Activated naive CD4-positive, alpha-beta T cell treated with anti-CD3 and anti-CD28 coated beads, Interleukin-2, amount 50 U/mL, for 16 hours (primary cell): ENCODE results near the gene CCDC146.
"Not testable (repeated sequence)": the region's sequence is repeated elsewhere in the genome, so short reads cannot be mapped to it uniquely, and the experiment has no call there.

ENCODE experiments used
- DNase-seq: peaks from one replicate; pipeline ENCODE4 v3.0.0-alpha.2; 2020

Gene CCDC146

DNA sequence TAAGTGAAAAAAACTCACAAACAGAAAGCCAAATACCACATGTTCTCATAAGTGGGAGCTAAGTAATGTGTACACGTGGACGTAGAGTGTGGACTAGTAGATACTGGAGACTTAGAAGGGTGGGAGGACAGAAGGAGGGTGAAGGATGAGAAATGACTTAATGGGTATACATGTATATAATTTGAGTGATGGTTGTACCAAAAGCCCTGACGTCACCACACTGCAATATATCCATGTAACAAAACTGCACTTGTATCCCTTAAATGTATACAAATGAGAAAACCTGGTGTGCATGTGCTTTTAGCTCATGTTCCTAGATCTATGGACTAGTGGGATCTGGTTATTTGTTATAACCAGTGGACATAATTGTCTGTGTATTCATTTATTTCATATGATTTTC, 125.7 kb downstream of the CCDC146 start:
- no peak for DNase-seq

DNA sequence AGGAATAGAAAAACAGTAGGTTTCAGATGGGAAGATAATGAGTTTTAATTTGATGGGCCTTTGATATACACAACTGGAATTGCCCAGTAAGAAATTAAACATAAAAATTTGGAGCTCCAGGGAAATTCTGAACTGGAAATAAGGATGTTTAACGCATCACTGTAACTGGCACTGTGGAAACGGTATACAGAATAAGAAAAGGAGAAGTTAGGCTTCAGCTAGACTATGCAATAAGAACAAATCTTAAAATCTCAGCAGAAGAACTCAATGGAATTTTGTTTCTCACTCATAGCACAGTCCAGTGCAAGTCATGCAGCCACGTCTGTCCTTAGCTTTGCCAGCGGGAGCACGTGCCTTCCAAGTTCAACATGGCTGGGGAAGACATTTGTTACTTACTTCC, 130.1 kb downstream of the CCDC146 start:
- no peak for DNase-seq

DNA sequence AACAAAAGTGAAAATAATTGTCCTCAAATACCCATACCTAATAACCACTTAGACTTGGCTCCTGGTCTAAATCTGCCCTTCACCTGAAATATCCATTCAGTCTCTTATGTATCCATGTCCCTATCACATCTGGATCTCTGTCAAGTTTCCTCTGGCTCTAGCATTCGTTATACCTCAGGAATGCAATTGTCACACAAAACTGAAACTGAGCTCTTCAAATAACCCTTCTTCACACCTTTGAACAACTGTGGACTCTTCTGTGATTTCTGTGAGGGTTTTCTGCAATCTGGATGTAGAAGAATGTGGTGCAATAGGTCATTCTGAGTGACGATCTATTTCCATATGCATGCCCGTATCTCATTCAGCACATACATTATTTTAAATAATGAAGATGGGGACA, 130.7 kb downstream of the CCDC146 start:
- no peak for DNase-seq

DNA sequence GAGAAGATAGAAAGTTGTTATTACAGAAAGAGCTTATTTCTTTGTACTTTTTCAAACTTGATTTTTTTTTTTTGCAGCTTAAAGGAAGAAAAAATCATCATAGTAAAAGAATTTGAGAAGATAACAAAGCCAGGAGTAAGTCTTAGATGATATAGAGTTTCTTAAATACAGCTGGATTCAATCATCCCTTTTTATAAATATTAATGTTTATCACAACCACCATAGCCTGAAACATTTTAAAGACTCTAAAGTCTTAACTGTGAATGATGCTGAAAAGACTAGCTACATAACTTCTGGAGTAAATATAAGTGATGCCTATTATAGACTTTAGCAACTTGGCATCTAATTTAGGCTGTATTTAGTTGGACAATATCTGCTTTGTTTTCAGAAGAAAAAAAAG, 132.0 kb downstream of the CCDC146 start:
- no peak for DNase-seq

DNA sequence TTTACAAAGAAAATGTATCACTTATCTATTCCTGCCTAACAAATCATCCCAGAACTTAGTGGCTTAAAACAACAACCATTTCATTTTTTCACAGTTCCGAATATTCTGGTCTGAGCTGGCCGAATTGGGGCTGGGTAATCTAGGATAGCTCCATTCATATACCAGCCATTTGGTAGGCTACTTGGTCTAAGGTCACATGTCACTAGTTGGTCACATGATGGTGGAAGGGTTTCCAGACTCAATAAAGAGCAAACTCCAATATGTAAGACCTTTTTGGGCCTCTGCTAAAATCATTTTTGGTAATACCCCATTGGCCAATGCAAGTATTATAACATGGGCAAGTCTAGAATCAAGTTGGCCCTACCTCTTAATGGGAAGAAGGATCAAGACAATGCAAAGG, 132.5 kb downstream of the CCDC146 start:
- DNase-seq, result no peak

DNA sequence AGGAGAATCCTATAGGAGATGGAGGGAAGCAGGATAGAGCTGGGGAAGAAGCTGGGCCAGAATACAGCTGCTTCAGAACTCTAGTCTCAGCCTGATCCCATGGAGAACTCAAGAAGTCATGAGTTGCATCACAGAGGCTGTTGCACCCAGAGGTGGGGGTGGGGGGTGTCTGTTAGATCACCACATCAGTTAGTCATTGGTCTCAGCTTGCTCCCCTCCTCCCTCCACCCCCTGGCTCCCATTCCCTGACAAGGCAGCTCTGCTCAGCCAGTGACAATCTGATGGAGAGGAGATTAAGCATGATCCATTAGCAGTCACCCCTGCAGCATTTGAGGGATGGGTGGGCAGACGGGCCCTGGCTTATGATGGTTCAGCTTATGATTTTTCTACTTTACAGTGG, 135.6 kb downstream of the CCDC146 start:
- DNase-seq, result no peak

DNA sequence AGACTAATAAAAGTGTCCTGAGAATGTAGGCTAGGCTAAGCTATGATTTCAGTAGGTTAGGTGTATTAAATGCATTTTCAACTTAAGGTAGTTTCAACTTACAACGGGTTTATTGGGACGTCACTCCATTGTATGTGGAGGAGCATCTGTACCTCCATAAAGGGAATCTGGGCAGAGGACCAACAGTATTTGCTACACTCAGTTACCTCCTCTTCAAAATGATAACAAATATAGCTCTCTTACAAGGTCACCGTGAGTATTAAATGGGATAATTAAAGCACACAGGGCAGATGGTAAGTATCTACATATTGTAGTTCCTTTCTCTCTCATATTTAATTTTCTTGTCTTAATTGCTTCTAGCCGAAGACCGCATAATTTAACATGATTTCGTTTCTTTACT, 136.2 kb downstream of the CCDC146 start:
- no peak for DNase-seq

DNA sequence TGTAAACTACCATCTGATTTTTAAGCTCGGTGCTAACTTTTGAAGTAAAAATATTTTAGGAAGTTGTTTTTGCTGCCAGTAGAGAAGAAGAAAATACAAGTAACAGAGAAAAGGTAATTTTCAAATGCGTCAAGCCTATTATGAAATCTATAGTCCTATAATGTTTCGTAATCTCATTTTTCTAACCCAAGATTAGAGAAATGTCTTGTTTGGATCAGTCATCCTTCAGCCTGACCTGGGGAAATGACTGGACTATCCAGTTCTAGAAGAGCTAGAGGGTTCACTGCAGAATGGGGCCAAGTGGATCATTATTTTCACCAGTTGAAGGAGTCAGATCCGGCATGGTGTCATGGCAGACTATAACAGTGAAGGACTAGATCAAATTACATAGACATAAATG, 139.9 kb downstream of the CCDC146 start:
- no peak for DNase-seq

DNA sequence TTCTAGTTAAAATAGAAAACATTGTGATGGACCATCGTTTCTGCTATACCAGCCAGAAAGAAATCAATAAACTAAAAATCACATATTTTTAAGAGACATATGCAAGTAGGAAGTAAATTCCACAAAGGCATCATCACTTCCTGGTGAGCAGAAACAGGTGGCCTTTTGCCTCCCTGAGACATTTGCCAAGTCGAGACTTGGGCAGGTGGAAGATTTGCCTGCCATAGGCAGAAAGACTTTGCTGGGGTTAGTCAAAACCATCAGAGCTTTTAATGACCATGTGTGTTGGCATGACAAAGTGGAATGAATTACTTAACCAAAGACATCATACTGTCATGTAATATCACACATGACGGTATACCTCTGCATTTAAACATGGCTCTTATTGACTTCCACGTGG, 143.3 kb downstream of the CCDC146 start:
- no peak for DNase-seq

DNA sequence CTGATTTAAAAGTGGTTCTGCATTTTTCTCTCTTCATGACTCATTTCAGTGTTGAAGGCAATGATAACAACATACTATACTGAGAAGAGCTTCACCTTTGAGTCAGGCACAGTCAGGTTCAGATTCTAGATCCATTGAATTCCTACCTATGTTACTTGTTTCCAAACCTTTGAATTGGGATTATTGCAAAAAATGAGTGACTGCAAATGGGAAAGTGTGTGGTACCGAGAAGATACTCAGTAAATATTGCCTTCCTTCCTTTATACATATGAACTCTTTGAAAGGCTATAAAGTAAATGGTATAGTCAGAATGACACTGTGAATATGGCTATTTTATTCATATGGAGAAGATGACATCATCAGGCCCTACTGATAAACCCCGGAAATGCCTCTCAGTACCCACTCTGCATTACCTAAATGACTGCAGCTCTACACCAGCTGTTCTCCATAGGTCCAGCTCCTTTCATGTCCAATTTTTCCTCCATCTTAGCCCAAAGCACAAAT, 143.9 kb downstream of the CCDC146 start:
- no peak for DNase-seq

DNA sequence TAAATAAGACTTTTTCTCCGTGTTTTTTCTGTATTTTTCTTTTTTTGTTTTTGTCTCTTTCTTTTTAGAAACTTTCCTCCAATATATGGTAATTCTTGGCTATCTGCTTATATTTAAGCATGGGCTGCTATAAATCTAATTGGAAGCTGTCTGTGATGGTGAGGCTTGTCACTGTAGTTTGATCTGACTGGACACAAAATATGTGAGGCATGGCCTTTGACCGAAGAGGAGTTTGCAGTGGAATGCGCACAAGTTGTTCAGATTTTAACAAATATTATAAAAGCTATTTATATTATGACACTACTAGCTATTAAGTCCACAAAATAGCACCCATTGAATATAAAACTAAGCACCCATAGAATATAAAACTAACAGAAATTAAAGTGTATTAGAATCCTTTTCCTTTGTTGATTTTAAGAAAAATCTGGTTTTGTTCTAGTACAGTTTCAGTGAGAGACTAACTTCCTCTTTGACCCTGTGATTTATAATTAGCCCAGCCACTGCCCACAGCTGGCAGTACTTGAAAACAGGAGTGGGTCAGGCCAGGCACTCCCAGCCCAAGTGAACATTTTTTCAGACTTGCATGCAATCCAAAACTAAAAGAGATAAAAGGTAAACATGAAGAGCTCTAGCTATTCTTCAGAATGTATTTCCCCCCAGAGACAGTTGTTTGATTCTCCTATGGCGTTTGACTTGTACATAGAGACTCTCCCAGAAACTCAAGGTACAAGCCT, 147.1 kb downstream of the CCDC146 start:
- no peak for DNase-seq

DNA sequence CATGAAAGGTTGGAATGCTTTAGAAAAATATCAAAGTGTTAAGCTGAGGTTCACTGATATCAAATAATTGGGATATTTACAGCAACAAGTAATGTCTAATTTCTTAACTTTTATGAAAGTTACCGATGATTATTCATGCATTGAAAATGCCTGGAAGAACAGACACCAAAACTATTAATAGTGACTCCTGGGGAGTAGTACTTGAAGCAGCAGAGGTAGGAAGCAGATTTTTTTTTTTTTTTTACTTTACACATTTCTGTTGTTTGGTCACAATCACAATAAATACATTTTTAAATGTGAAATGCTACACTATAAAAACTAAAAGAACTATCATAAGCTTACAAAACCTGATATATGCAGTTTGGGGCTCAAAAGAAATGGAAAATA, 147.7 kb downstream of the CCDC146 start:
- DNase-seq, result no peak

DNA sequence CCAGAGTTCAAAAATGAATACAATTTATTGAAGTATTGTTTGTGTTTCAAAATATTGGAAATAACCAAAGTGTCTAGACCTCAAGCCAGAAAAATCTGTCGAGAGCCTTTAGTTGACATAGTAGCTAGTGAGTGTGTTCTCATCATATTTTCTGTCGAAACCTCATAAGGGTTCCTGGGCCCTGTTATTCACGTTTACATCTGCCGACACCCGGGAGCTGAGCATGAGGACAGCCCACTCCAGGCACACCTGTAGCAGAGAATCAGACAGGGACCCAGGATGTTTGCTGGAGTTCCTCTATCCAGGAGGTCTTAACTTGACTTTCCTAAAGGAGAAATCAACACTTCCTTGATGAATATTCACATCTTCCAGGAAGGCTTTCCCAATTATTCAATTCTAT, 149.4 kb downstream of the CCDC146 start:
- no peak for DNase-seq

DNA sequence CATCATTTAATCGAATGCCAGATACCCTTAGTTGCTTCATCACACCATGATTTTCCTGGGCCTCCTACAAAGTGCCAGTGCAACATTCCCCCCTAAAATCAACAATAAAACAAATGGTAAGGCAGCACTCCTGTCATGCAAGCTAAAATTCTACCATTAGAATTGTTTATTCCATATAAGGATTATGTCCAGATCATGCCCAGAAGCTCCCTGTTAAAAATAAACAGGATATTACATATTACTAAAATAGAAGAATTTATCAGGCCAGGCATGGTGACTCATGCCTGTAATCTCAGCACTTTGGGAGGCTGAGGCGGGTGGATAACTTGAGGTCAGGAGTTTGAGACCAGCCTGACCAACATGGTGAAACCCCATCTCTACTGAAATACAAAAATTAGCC, 153.2 kb downstream of the CCDC146 start:
- DNase-seq, result not testable (repeated sequence)

DNA sequence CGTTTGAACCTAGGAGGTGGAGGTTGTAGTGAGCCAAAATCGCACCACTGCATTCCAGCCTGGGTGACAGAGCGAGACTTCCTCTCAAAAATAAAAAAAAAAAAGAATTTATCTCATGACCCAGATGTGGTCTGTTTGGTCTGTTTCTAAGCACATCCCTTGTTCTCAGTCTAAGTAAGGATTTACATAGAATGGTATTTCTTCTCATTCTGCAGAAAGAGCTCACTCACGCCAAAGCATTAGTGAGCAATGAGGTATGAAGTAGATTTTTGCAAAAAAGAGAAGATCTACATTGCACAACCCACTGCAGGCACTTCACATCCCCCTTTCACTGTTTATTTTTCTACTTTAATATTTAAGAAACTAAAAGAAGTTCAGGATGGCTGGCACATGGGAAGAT, 153.7 kb downstream of the CCDC146 start:
- DNase-seq, result no peak

DNA sequence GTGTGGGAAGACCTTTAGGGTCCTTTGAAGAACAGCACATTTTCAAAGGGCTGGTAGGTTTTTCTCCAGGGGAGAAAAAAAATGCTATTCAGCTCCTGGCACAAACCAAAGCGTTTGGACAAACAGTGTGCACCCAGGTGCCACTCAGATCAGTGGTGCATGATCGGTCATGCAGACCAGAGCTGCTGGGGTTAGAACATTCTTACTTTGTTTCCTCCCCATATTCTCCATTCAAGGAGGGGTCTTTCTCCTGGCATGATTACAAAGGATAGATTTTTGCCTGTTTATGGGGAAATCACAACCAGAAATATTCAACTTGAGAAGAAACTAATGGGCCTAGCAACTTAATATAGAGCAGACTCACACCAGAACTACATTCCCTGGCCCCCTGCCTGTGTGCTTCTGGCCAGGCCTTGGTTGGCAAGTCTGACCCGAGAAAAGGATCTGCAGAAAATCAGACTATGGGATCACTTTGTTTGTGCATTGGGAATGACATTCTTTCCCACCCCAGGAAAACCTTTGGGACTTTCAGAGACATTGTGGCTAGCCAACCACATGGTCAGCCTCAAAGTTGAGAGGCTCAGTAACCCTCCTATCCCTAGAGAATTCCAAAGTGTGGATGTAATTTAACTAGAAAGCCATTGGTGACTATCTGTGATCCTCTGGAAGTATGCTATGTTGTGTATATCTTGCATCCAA, 159.5 kb downstream of the CCDC146 start:
- DNase-seq, result no peak

DNA sequence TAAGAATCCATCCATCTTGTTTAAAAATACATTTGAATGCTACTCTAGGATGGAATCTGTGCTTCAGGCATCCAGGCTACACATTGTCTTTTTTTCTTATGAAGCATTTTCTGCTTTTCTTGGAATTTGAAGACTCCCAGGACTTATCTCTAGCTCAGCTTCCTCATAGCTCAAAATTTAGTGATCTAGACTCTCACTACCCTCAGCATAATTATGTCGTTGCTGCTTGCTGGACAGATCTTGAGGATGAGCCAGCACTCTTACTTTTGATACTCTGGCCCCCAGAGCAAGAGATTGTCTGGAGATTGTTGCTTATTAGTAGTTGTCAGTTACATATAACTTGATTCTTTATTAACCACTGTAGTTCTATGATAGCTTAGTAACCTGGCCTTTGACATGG, 160.5 kb downstream of the CCDC146 start:
- DNase-seq, result no peak

DNA sequence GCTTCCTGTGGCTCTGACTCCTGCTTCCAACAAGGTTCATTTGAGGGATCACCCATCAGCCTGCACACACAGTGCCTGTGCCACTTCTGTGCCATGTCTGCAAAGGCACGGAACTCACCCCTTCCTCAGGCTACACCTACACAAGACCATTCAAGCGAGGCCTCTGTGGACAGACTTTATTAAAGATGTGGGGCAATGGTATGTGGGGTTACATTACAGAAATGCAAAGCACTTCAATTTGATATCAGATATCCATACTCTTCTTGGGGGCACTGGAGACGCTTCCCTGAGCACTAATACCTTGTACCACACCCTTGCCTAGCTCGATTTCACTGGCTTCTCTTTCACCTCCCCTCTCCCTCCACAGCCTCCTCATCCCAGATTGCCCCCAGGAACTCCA, 161.6 kb downstream of the CCDC146 start:
- no peak for DNase-seq

DNA sequence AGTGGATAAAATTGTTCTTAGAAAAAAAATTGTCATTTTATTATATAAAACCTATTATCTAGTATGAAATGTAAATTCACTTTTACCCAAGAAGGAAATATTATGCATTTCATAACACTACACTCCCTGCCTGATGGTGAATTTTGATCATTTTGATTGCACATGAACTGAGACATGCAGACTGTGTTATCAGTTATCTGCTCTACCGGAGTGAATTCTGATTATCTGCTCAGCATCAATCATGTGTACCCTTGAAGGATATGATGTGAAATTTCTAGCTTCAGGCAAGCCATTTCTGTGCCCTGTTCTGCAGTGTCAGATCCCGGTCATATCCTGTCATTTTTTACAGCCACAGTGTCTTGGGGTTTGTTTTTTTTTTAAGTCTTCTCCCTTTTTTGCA, 162.2 kb downstream of the CCDC146 start:
- no peak for DNase-seq

DNA sequence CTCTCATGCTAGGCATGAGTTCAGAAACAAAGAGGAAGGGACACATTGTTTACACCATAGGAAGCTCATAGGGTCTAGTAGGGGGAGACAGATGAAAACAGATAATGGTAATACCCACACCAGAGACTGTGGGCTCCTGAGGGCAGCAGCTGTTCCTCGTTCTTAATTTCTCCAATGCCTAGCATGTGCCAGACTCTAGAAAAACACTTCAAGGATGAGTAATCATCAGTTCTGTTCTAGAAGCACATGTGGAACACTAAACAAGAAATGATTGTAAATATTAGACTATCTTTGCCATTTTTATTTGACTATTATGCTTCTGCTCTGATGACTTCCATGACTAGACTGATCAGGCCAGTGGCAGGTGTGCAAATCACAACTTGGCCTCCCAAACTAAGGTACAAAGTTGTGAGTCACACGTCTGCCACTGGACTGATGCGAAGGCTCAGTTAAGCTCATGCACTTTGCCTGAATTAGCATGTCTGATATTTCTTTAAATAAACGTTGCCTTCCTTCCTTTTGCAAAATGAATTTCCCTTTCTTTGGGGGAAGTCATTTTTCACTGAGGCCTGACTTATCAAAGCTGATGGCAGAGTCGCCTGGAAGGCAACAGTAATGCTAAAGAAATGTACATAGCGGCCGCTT, 166.4 kb downstream of the CCDC146 start:
- no peak for DNase-seq

DNA sequence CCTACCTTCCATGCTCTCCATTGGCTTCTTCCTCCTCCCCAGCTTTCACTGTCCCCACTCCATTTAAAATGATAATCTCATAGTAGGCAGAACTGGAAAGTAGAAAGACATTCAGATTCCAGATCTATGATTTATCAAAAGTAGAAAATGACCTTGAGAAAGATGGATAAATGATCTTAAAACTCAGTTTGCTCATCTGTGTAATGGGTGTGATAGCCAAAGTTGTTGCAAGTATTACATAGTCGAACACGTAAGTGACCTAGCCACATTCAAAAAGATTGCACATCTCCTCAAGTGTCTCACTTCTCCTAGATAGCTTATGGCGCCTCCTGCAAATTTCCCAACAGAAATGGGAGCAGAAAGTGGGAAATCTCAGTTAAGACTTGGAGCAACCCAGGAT, 167.0 kb downstream of the CCDC146 start:
- DNase-seq, result no peak

DNA sequence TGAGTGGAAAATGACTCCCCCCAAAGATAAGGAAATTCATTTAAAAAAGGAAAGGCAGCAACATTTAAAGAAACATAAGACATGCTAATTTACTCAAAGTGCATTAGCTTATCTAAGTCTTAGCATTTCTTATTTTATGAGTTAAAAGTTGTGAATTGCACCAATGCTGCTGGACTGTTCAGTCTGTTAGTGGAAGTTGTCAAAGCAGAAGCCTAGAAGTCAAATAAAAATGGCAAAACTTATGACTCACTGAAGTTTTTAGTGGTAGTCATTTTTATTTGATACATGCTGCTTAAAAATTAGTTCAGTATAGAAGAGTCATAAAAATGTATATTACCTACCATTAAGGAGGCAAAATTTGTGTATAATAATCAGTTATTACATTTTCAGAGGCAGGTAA, 168.0 kb downstream of the CCDC146 start:
- no peak for DNase-seq

DNA sequence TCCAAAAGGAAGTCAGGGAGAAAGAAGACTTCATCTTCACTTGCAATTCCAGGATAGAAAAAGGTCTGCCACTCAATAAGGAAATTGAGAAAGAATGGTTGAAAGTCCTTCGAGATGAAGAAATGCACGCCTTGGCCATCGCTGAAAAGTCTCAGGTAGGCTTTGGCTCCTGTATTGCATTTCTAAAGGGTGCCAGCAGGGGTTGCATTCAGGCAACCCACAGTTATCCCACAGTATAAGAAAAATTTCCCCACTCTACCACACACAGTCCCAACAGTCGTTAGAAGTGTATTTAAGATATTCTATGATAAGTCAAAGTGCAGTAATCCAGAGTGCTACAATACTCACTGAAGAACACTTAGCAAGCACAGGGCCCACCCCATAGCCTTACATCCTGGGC, 170.6 kb downstream of the CCDC146 start:
- no peak for DNase-seq

DNA sequence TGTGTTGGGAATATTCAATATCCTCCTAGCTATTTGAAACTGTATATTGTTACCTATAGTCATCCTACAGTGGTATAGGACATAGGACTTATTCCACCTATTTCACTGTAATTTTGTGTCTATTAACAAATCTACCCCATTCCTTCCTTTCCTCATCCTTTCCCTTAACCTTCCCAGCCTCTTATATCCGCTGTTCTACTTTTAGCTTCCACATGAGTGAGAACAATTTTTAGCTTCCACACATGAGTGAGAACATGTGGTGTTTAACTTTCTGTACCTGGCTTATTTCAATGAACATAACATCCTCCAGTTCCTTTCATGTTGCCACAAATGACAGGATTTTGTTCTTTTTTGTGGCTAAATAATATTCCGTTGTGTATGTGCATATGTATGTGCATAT, 173.1 kb downstream of the CCDC146 start:
- no peak for DNase-seq
